ACC112 (cell line): ENCODE data around the gene KCNK18.

Source experiments
- H2AFZ ChIP-seq: fragments of 200-600 bp; sonication (generic); one replicate; pipeline ENCODE4 v1.6.0; 2017; ENCODE audit warnings: antibody characterized with exemption, low read length; ENCODE audit not compliant: unreplicated experiment
- H3K27ac ChIP-seq: fragments of 200-600 bp; sonication (generic); 2 replicates; pipeline ENCODE4 v1.5.1; 2014; ENCODE audit warnings: low read depth, mild to moderate bottlenecking, antibody characterized with exemption, low read length, moderate library complexity
- H3K27me3 ChIP-seq: fragments of 200-600 bp; sonication (generic); 2 replicates; pipeline ENCODE4 v1.6.1; 2014; ENCODE audit warnings: mild to moderate bottlenecking, antibody characterized with exemption, low read length, moderate library complexity, mixed read lengths; ENCODE audit not compliant: insufficient read depth
- H3K36me3 ChIP-seq: fragments of 200-600 bp; sonication (generic); 2 replicates; pipeline ENCODE4 v1.6.1; 2016; ENCODE audit warnings: mild to moderate bottlenecking, antibody characterized with exemption, low read length, moderate library complexity, mixed read lengths; ENCODE audit not compliant: insufficient read depth
- H3K4me1 ChIP-seq: fragments of 200-600 bp; sonication (generic); one replicate; pipeline ENCODE4 v1.6.1; 2016; ENCODE audit warnings: low read length, mixed read lengths; ENCODE audit not compliant: insufficient read depth, unreplicated experiment, control insufficient read depth
- H3K4me3 ChIP-seq: fragments of 200-600 bp; sonication (generic); 2 replicates; pipeline ENCODE4 v1.5.1; 2014; ENCODE audit warnings: mild to moderate bottlenecking, low read depth, low read length
- H3K79me2 ChIP-seq: fragments of 200-600 bp; sonication (generic); one replicate; pipeline ENCODE4 v1.6.0; 2016; ENCODE audit warnings: low read length; ENCODE audit not compliant: control insufficient read depth, unreplicated experiment, insufficient read depth

The KCNK18 gene

DNA sequence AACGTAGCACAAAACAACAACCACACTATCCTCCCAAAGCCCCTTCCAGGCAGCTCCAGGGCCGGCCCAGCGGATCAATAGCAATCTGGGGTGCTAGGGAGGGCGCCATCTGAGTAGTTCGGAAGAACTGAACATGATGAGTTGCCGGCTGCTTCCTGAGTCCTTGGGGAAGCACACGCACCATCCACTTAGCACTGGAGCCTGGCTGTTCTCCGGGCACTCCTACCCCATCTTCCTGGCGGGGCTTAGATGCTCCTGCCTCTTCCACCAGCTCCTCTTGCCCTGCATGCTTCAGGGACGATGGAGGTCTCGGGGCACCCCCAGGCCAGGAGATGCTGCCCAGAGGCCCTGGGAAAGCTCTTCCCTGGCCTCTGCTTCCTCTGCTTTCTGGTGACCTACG is at the start of gene KCNK18:
TSS of gene KCNK18 (plus strand) at position 301 of the 400 bp plus-strand sequence. CDS start at position 301, 0 bp downstream.
- Histone ChIP-seq H3K4me3 (no peak within 1 kb of the TSS), H3K36me3 (no peaks in the 10 kb centered on the region), H3K27me3 (peaks cover 72% of the 10 kb centered on the region), H3K79me2 (no peaks in the 10 kb centered on the region), H3K27ac (no peak within 1 kb of the TSS), H2AFZ (no peak within 1 kb of the TSS), H3K4me1 (no peaks in the 10 kb centered on the region)

DNA sequence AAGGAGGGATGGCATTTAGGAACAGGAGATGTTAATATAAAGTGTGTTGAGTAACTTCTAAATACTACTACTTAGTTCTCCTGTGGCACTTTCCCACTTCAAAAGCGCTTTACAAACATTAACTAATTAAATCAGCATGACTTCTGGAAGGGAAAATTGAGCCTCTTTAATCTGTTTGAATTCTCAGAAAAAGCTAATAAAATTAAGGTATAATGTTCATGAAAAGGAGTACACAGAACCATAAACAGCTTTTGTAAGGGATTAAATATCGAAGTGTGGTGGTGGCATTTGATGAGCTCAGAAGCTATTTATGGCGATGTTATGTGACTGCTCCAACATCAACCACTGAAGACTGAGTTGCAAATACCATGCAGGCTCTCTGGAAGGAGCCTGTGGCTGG is 49.0 kb upstream of the KCNK18 start:
- no peaks in the 10 kb centered on the region for H3K4me1 ChIP-seq
- no peaks in the 10 kb centered on the region for H3K36me3 ChIP-seq
- no peak overlapping the region for H2AFZ ChIP-seq
- no peak overlapping the region for H3K27ac ChIP-seq
- H3K27me3 ChIP-seq = peaks cover 82% of the 10 kb centered on the region
- H3K4me3 ChIP-seq = no peak overlapping the region
- no peaks in the 10 kb centered on the region for H3K79me2 ChIP-seq

DNA sequence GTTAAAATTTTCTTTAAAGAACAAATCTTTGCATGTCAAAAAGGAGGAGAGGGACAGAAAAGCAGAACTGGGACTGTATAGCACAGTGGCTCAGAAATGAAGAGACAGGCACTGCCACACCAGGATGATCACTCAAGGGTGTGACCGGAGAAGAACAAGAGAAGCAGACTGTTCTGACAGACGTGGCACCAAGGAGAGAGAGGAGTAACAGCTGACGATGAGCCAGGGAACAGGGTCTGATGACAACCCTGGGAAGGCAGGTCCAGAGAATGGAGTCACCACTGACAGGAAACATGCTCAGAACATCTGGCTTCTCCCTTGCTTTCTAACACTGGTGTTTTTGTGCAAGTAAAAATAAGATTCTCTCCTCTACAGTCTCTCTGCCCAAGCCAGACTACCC is 44.6 kb upstream of the KCNK18 start:
- Histone ChIP-seq H3K27me3 (peaks cover 71% of the 10 kb centered on the region), H2AFZ (no peak overlapping the region)

DNA sequence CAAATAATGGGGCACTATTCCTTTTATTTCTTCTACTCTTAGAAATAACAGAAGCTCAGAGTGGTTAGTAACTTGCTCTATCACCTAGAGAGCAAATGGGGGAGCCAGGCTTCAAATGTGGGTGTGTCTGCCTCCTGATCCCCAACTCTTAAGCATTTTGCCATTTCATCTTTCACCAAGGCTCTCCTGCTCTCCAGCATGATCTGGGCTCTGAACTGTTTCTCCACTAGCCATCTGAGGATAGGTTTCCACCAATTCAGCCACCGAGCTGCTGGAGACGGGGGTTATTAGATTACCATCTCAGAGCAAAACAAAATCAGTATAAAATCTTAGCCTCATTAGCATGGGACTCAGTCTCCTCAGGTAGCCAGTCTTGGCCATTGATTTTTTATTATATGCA is 39.0 kb upstream of the KCNK18 start:
- H3K36me3 ChIP-seq = no peaks in the 10 kb centered on the region
- peaks cover 87% of the 10 kb centered on the region for H3K27me3 ChIP-seq
- H3K4me3 ChIP-seq = no peak overlapping the region
- no peak overlapping the region for H2AFZ ChIP-seq
- H3K27ac ChIP-seq = no peak overlapping the region
- no peaks in the 10 kb centered on the region for H3K79me2 ChIP-seq
- H3K4me1 ChIP-seq = no peaks in the 10 kb centered on the region

More for the DNA sequence above, 44.6 kb upstream of the KCNK18 start:
- H3K36me3 ChIP-seq = no peaks in the 10 kb centered on the region
- H3K27ac ChIP-seq = no peak overlapping the region
- no peak overlapping the region for H3K4me3 ChIP-seq
- no peaks in the 10 kb centered on the region for H3K4me1 ChIP-seq
- H3K79me2 ChIP-seq = no peaks in the 10 kb centered on the region

DNA sequence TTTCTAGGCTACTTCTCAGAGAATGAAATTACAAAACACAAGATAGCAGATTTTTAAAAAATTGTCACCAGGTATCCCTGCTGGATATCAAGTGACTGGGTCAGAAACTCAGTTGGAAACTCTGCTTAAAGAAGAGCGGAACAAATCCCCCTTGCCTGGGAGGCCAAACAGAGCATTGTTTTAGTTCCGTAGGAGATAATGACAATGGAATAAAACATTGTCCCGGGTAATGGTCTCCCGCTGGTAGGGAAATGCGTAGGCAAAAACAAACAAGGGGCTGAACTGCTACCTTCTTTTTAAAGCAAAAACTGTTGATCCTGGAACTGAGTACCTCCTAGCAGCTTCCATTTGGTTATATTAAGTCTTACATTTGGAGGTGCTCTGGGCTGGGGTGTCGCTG is 37.9 kb upstream of the KCNK18 start:
- Histone ChIP-seq H3K27ac (no peak overlapping the region), H3K79me2 (no peaks in the 10 kb centered on the region), H3K36me3 (no peaks in the 10 kb centered on the region), H2AFZ (no peak overlapping the region), H3K4me3 (no peak overlapping the region), H3K27me3 (peaks cover 92% of the 10 kb centered on the region), H3K4me1 (no peaks in the 10 kb centered on the region)

DNA sequence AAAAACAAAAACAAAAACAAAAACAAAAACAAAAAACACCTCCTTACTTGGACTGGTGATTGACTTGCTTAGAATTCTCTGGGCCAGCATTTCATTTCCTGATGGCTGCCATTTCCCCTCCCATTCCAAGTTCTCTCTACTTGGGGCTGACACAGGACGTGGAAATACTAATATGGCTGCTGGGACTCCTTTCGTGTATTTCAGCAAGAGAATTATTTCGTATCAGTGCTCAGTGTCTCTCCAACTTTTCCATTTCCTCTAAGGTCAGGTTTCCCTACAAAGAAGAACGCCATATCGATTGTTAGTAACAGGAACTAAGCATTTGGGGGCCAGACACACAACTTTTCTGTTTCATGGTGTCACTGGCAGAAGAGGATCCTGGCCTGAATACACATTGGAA is 36.7 kb upstream of the KCNK18 start:
- Histone ChIP-seq H3K27me3 (peaks cover 93% of the 10 kb centered on the region), H2AFZ (no peak overlapping the region), H3K36me3 (no peaks in the 10 kb centered on the region), H3K4me1 (no peaks in the 10 kb centered on the region), H3K4me3 (no peak overlapping the region), H3K27ac (no peak overlapping the region), H3K79me2 (no peaks in the 10 kb centered on the region)

DNA sequence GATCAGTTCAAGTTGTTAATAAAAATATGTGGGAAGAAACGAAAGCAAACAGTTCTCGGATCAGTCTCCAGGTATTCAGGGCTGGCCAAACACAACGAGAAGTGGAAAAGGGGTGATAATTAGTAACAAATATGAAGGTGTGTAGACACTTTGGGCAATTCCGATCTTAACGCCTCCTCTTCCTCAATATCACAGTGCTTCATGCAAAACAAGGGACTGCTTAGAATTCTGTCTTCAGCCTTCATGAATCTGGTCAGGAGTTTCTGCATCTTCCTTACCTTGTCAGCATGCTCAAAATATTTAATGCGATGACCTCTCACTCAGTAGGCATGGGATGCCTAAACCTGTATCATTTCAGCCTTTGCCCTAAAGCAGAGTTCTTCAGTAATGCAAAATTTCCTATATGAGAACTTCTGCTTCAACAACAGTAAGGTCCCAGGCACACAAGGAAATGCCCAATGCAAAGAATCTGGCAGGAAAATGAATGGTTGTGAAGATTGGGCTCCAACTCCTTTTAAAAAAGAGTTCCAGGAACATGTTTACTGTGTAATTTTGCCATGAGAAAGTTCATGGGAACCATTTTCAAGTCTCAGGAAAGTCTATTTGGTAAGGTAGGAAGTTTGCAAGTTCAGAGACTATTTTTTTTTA is 35.8 kb upstream of the KCNK18 start:
- Histone ChIP-seq H3K4me3 (no peak overlapping the region), H3K27me3 (peaks cover 98% of the 10 kb centered on the region), H3K79me2 (no peaks in the 10 kb centered on the region), H3K36me3 (no peaks in the 10 kb centered on the region), H2AFZ (no peak overlapping the region), H3K27ac (no peak overlapping the region), H3K4me1 (no peaks in the 10 kb centered on the region)

DNA sequence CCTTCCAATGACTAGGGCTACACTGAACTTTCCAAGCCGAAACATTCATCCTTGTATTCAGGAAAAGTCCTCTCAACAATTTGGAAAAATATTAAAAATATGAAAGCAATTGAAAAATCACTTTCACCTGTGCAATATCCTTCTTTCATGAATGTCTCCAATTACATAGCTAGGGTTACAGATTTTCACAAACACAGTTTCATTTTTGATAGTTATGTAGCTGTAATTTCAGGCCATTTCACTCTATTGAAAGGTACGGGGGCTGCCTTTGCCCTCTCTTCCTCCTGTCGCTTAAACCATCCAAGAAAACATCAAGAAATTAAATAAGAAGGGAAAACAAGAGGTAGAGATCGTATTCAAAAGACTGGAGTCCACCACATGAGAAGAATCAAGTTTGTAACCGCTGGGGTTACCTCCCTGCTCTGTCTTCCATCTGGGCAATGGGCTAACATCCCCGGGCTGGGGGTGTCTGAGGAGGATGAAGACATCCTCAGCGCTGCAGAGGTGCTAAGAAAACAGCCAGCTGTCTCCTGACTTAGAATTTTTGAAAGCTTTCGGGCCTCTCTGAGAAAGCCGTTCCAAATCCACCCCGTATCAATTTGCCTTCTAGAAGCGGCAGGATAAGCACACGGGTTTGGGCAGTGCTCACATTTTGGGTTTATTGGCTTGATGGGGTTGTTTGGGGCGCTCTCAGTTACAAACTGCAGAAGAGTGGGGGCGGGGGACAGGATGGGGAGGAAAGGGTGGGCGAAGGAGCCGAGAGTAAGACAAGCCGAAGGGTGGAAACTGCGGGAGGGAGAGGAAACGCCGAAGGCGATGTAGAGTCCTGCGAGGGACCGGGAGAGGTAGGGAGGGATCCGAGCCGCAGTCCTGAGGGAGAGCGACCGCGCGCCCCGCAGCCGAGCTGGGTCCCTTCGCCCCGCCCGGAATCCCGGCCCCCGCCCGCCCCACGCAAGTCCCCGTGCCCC is 34.9 kb upstream of the KCNK18 start:
- Histone ChIP-seq H2AFZ (no peak overlapping the region), H3K27me3 (peaks cover 99% of the 10 kb centered on the region), H3K27ac (no peak overlapping the region), H3K4me3 (no peak overlapping the region), H3K36me3 (no peaks in the 10 kb centered on the region), H3K79me2 (no peaks in the 10 kb centered on the region), H3K4me1 (no peaks in the 10 kb centered on the region)

DNA sequence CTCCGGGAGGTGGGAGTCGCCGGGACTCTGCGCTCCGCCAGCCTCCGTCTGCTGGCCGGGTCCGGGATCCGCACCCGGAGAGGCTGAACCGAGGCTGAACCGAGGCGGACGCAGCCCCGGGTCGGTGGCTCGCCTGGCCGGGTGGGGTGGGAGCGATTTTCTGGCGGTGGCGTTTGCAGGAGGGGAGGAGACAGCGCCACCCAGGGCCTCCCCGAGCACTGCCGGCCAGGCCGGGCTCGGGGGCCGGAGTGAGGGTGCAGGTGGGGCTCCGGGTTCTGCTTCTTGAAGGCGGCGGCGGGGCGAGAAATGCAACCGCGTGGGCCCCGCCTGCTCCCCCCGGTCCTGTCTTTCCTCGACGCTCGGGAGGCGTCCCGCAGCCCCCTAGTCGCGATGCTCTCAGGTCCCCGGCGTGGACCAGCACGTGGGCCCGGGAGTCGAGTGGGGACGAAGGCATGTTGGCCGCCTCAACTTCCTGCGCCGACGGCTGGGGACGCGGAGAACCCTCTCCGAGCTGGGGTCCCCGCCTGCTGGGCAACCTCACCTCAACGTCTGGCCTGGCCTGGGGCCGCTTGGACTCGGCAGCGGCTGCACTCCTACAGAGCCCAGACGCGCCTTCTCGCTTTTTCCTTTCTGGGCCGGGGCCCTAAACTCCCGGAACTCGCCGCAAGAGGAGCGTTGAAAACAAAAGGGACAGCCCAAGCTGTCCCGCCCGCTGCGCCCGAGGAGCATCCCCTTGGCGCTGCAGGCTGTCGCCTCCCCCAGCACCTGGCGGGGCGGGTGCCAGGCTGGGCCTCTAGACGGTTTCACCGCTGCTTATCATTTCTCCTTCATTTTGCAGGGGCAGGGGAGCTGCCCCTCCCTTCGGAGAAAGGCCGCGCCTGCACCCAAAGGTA is 34.0 kb upstream of the KCNK18 start:
- Histone ChIP-seq H3K4me1 (no peaks in the 10 kb centered on the region), H3K27ac (no peak overlapping the region), H3K36me3 (no peaks in the 10 kb centered on the region), H3K4me3 (no peak overlapping the region), H3K27me3 (peaks cover 100% of the 10 kb centered on the region), H2AFZ (no peak overlapping the region), H3K79me2 (no peaks in the 10 kb centered on the region)

DNA sequence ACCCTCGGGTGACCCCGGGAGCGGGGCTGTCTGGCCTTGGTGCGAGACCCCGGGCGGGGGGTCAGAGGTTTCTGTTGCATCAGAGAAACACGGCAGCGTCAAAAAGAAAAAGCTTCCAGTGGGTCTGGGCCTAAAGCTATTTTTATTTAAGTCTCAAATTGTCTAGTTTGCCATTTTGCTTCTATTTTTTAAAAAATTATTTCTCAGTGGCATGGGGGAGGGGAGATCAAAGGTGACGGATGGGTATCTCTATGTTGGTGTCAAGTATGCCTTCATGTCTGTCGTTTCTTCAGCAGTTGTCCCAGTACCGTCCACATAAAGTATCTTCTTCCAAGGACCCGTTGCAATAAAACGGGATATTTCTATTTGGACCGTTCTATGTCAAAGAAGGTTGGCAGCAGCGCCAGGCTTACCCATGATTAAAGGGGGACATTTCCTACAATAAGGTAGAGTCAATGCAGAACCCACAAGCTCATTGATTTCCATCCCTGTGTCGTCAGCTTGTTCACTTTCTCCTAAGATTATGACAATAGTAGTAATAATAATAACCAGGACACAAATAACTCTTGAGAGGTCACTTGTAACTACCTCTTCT is 33.2 kb upstream of the KCNK18 start:
- H3K36me3 ChIP-seq = no peaks in the 10 kb centered on the region
- no peak overlapping the region for H3K27ac ChIP-seq
- H3K4me1 ChIP-seq = no peaks in the 10 kb centered on the region
- peaks cover 99% of the 10 kb centered on the region for H3K27me3 ChIP-seq
- no peak overlapping the region for H2AFZ ChIP-seq
- no peaks in the 10 kb centered on the region for H3K79me2 ChIP-seq
- no peak overlapping the region for H3K4me3 ChIP-seq
